ENCODE measurements around the gene DGKE. TPM values are rescaled to one million over a fixed set of nuclear protein-coding genes. Genes with fewer than 3 reads are reported as not detected.

Gene DGKE
- total and polyA plus RNA-seq, 2 of the 8 experiments (the other 6 are each of a cell fraction or from before 2014, with no cell fraction given), result 1.7 to 7.4 TPM

DNA sequence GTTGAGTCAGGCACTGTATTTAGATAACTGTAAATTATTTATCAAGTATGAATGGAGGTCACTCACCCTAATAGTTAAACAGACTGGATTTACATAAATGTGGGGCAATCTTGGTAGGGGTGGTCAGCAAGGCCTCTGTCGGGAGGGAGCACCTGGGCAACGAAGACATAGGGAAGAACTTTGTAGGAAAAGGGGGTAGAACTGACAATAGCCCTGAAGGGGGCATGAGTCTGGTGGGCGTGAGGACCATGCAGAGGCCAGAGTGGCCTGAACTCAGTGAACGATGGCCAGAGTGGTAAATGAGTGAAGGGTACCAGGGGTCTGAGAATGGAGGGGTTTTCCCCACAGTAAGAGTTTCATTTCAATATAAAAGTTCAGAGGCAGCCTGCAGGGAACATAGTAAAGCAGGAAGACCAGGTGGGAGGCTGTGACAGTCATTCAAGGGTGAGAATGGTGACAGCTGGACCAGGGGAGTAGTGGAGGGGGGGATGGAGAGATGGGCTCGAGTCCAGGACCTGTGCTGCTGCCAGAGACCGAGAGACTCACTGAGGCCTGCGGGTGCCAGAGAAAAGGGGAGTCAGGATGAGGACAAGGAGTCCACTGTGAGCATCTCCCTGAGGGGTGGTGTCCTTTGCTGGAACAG lies 3.1 kb upstream of the DGKE start:
- H3K79me1 ChIP-seq (ENCODE audit: low read depth, low read length), result no peaks in the 10 kb centered on the region; the same call in 1 of the 2 replicates
- H3K56ac ChIP-seq (replicated peaks; ENCODE audit: insufficient read length, low read depth, low read length), result no peak overlapping the region
- H2BK120ac ChIP-seq (replicated peaks; ENCODE audit: low read depth, low read length), result no peak overlapping the region
- no peak overlapping the region for H4K91ac ChIP-seq (replicated peaks; ENCODE audit: insufficient read length, low read length)
- H3K23ac ChIP-seq (ENCODE audit: insufficient read length), result no peak overlapping the region
- 85% methylated on average over 7 of the region's 7 CpGs; no CpG with 5 or more reads in 1 of the 2 experiments for WGBS, 2 experiments (ENCODE audit: extremely low coverage in 1 of 2, insufficient coverage in 1 of 2, insufficient read length in 1 of 2, insufficient replicate concordance in 2 of 2, low coverage in 1 of 2, low lambda C conversion rate in 2 of 2, missing lambda C conversion rate in 1 of 2)
- peaks cover 0 to 9% (median 5%) of the 10 kb centered on the region in 4 experiments; a peak in 5 of 7 replicates for H3K4me1 ChIP-seq (replicated peaks in 1 of 4; ENCODE audit: control insufficient read depth in 3 of 4, insufficient read depth in 4 of 4, low read length in 3 of 4)
- peaks cover 0 to 8% (median 6%) of the 10 kb centered on the region in 4 experiments; a peak in 6 of 7 replicates for H3K27me3 ChIP-seq (replicated peaks in 1 of 4; ENCODE audit: control insufficient read depth in 3 of 4, extremely low read depth in 1 of 4, insufficient read depth in 3 of 4, low read length in 3 of 4)
- no peak overlapping the region for H3K4me3 ChIP-seq (ENCODE audit: extremely low read depth in 1 of 4, insufficient read depth in 2 of 4, low read depth in 3 of 4, low read length in 4 of 4)
- peaks cover 18% of the 10 kb centered on the region for H3K23me2 ChIP-seq (ENCODE audit: low read depth, low read length)
- no peak overlapping the region for H2BK15ac ChIP-seq (ENCODE audit: low read length)
- no peak overlapping the region for H3K9ac ChIP-seq (replicated peaks in 1 of 4; ENCODE audit: extremely low read depth in 1 of 4, low read depth in 3 of 4, low read length in 3 of 4)
- no peak overlapping the region for H2BK5ac ChIP-seq (ENCODE audit: low read depth, low read length)
- no peak overlapping the region for H3K14ac ChIP-seq (ENCODE audit: insufficient read length)
- no peak overlapping the region for H2BK20ac ChIP-seq (ENCODE audit: low read length)
- peaks cover 0 to 6% of the 10 kb centered on the region in 2 experiments; a peak in 1 of 4 replicates for H3K79me2 ChIP-seq (ENCODE audit: control insufficient read depth in 1 of 2, insufficient read depth in 2 of 2, low read length in 2 of 2)
- no peak overlapping the region for H3K18ac ChIP-seq (ENCODE audit: extremely low read depth, low read length)
- H2AK5ac ChIP-seq (ENCODE audit: low read depth, low read length), result no peak overlapping the region
- DNase-seq (ENCODE audit: low read depth in 1 of 2, low spot score in 2 of 2) (no peak), FAIRE-seq (no peak)
- POLR2A ChIA-PET (ENCODE audit: partially characterized antibody), result no interaction called here
- H3K9me3 ChIP-seq (ENCODE audit: insufficient read depth in 2 of 2, low read depth in 1 of 2, low read length in 1 of 2), result no peaks in the 10 kb centered on the region; a peak in 1 of 4 replicates
- no peak overlapping the region for H4K5ac ChIP-seq (ENCODE audit: insufficient read length, low read depth, low read length)
- H2BK12ac ChIP-seq (ENCODE audit: low read depth, low read length), result no peak overlapping the region
- H3K4ac ChIP-seq (replicated peaks; ENCODE audit: insufficient read length, low read depth, low read length), result no peak overlapping the region
- CTCF ChIA-PET (ENCODE audit: partially characterized antibody), result interaction anchor here (0.7 kb wide), 1 partner anchor 105 kb away, joined by 5 read pairs; no protein-coding TSS in a partner anchor
- H3K27ac ChIP-seq (ENCODE audit: low read depth, low read length), result no peak overlapping the region
- no peaks in the 10 kb centered on the region; a peak in 1 of 8 replicates for H3K36me3 ChIP-seq (ENCODE audit: control insufficient read depth in 2 of 4, insufficient read depth in 4 of 4, low read length in 3 of 4)
- peaks cover 0 to 12% of the 10 kb centered on the region in 2 experiments for H4K20me1 ChIP-seq (replicated peaks in 1 of 2; ENCODE audit: control insufficient read depth in 1 of 2, insufficient read depth in 2 of 2, low read length in 2 of 2)
- no peak overlapping the region for H3K4me2 ChIP-seq (ENCODE audit: insufficient read depth in 1 of 2, low read depth in 2 of 2, low read length in 2 of 2)
- no peak overlapping the region for H4K8ac ChIP-seq (ENCODE audit: extremely low read depth, insufficient read depth, low read length)
- no peak overlapping the region for H2AFZ ChIP-seq (ENCODE audit: low read length)
- TF ChIP-seq CHD1 (IDR thresholded peaks at IDR 0.05; ENCODE audit: low read depth, low read length) (no peak), TEAD4 (IDR thresholded peaks at IDR 0.05; ENCODE audit: low read depth, low read length) (no peak), GABPA (IDR thresholded peaks at IDR 0.05; ENCODE audit: borderline replicate concordance, insufficient read depth, low read length) (no peak), EP300 (IDR thresholded peaks at IDR 0.05; ENCODE audit: borderline replicate concordance in 1 of 2, low read depth in 2 of 2, low read length in 2 of 2) (no peak), CBX5 (IDR thresholded peaks at IDR 0.05; ENCODE audit: low read depth, low read length) (no peak), RFX5 (IDR thresholded peaks at IDR 0.05; ENCODE audit: borderline replicate concordance, low read depth, low read length) (no peak), SUZ12 (IDR thresholded peaks at IDR 0.05; ENCODE audit: low read length) (no peak), HDAC6 (IDR thresholded peaks at IDR 0.05; ENCODE audit: low read depth, low read length) (no peak), GTF2F1 (IDR thresholded peaks at IDR 0.05; ENCODE audit: borderline replicate concordance, low read depth, low read length) (no peak), POLR2AphosphoS5 (IDR thresholded peaks at IDR 0.05; ENCODE audit: low read depth, low read length) (no peak), RAD21 (IDR thresholded peaks at IDR 0.05 in 1 of 2, conservative IDR thresholded peaks at IDR 0.05 in 1 of 2; ENCODE audit: low read depth in 2 of 2, low read length in 2 of 2) (no peak), CTBP2 (IDR thresholded peaks at IDR 0.05; ENCODE audit: borderline replicate concordance, insufficient read depth, insufficient read length, low read length) (no peak)
